MCF 10A (cell line): ENCODE data around the gene PPP1R2. TPM values are rescaled to one million over a fixed set of nuclear protein-coding genes. Genes with fewer than 3 reads are reported as not detected.

Experiments used
- BruUV-seq: library from RNA; stranded (reverse); fragments of 400-500 nt; replicated peaks from 2 replicates; lab custom pipeline; 2021; lab: Mats Ljungman, UMichigan
- CTCF ChIA-PET: fragments of 300-600 bp; sonication (Branson Sonifier 250); formaldehyde crosslinking; extraction: SDS; loops from one replicate; lab custom pipeline; 2021; ENCODE audit warnings: antibody characterized with exemption, inconsistent platforms; lab: Yijun Ruan, JAX
- POLR2A ChIA-PET: fragments of 300-600, 350-650 bp; sonication (Branson Sonifier 250); formaldehyde crosslinking; extraction: SDS; loops from one replicate; lab custom pipeline; 2020; ENCODE audit warnings: antibody characterized with exemption, inconsistent platforms; lab: Yijun Ruan, JAX
- DNase-seq: peaks from one replicate; pipeline ENCODE4 v3.0.0-alpha.2; 2018; ENCODE audit not compliant: unreplicated experiment
- H3K27ac Mint-ChIP-seq: one replicate; pipeline ENCODE4 v1.8.0; 2022; ENCODE audit warnings: mild to moderate bottlenecking, low read depth, mixed read lengths; ENCODE audit not compliant: unreplicated experiment
- H3K27me3 Mint-ChIP-seq: one replicate; pipeline ENCODE4 v1.8.0; 2022; ENCODE audit warnings: mixed read lengths; ENCODE audit not compliant: insufficient read depth, unreplicated experiment
- H3K36me3 Mint-ChIP-seq: one replicate; pipeline ENCODE4 v1.8.0; 2022; ENCODE audit warnings: mild to moderate bottlenecking, moderate library complexity, mixed read lengths; ENCODE audit not compliant: insufficient read depth, unreplicated experiment
- H3K4me1 Mint-ChIP-seq: one replicate; pipeline ENCODE4 v1.8.0; 2022; ENCODE audit warnings: mixed read lengths; ENCODE audit not compliant: insufficient read depth, unreplicated experiment
- H3K4me3 Mint-ChIP-seq: one replicate; pipeline ENCODE4 v1.8.0; 2022; ENCODE audit warnings: mild to moderate bottlenecking, moderate library complexity, mixed read lengths; ENCODE audit not compliant: unreplicated experiment
- H3K9me3 Mint-ChIP-seq: one replicate; pipeline ENCODE4 v1.8.0; 2022; ENCODE audit warnings: mixed read lengths; ENCODE audit not compliant: unreplicated experiment
- CTCF ChIP-seq: fragments of 200-600 bp; IDR thresholded peaks from one replicate; pipeline ENCODE4 v1.8.0; 2022; ENCODE audit warnings: antibody characterized with exemption, mild to moderate bottlenecking; ENCODE audit not compliant: unreplicated experiment
- intact Hi-C: fragments of 100-400 bp; cut with micrococcal nuclease; formaldehyde crosslinking; loops from 2 replicates; pipeline ENCODE4 v1.14.1; 2022
- total RNA-seq: library from RNA; stranded (reverse); gene quantifications from 2 replicates; pipeline ENCODE4 v1.2.3, GENCODE V29; 2022

The PPP1R2 gene
- total RNA-seq, 1 experiment from 2014 or later = 53.0 TPM

GRCh38 chr3:195554458-195554857, 11.3 kb upstream of the PPP1R2 start:
- DNase-seq = no peak
- peaks cover 20% of the 10 kb centered on the region for H3K27me3 Mint-ChIP-seq
- H3K9me3 Mint-ChIP-seq = no peaks in the 10 kb centered on the region
- intact Hi-C loops = no loop called here
- ChIA-PET CTCF (interaction anchor here (0.7 kb wide), 1 partner anchor 12 kb away, joined by 3 read pairs; no protein-coding TSS in a partner anchor), POLR2A (interaction anchor here (1.1 kb wide), 1 partner anchor 12 kb away, joined by 4 read pairs; the partner anchor contains the start of gene PPP1R2)
- no peaks in the 10 kb centered on the region for H3K36me3 Mint-ChIP-seq
- H3K4me1 Mint-ChIP-seq = no peaks in the 10 kb centered on the region
- H3K4me3 Mint-ChIP-seq = no peak overlapping the region
- no peak overlapping the region for H3K27ac Mint-ChIP-seq
- BruUV-seq = no TSS peak
- no peak for TF ChIP-seq CTCF

- TF ChIP-seq CTCF = no peak
- no peaks in the 10 kb centered on the region for H3K9me3 Mint-ChIP-seq
- no peak for DNase-seq
- H3K4me1 Mint-ChIP-seq = peaks cover 1% of the 10 kb centered on the region
- H3K27ac Mint-ChIP-seq = no peak overlapping the region
- BruUV-seq = no TSS peak
- H3K27me3 Mint-ChIP-seq = peaks cover 20% of the 10 kb centered on the region
- ChIA-PET CTCF (interaction anchor here (0.7 kb wide), 1 partner anchor 37 kb away, joined by 3 read pairs; no protein-coding TSS in a partner anchor), POLR2A (interaction anchor here (2.2 kb wide), 1 partner anchor 10 kb away, joined by 9 read pairs; the partner anchor contains the start of gene PPP1R2)
- intact Hi-C loops = no loop called here
- no peak overlapping the region for H3K4me3 Mint-ChIP-seq
- H3K36me3 Mint-ChIP-seq = no peaks in the 10 kb centered on the region
Observed at GRCh38 chr3:195553268-195553667, 10.1 kb upstream of the PPP1R2 start.

GRCh38 chr3:195551381-195551978, 8.4 kb upstream of the PPP1R2 start:
- intact Hi-C loops = no loop called here
- no peak overlapping the region for H3K27ac Mint-ChIP-seq
- ChIA-PET CTCF (interaction anchor here (0.6 kb wide), 1 partner anchor 282 kb away, joined by 3 read pairs; no protein-coding TSS in a partner anchor), POLR2A (interaction anchor here (0.6 to 2.2 kb wide), 2 partner anchors 9 to 866 kb away, joined by 4 to 9 read pairs; partner anchors contain the start of genes FAM43A and PPP1R2)
- no peaks in the 10 kb centered on the region for H3K9me3 Mint-ChIP-seq
- no peak overlapping the region for H3K4me3 Mint-ChIP-seq
- peaks cover 19% of the 10 kb centered on the region for H3K27me3 Mint-ChIP-seq
- peaks cover 8% of the 10 kb centered on the region for H3K36me3 Mint-ChIP-seq
- peaks cover 13% of the 10 kb centered on the region for H3K4me1 Mint-ChIP-seq
- no TSS peak for BruUV-seq
- no peak for TF ChIP-seq CTCF
- no peak for DNase-seq

DNA sequence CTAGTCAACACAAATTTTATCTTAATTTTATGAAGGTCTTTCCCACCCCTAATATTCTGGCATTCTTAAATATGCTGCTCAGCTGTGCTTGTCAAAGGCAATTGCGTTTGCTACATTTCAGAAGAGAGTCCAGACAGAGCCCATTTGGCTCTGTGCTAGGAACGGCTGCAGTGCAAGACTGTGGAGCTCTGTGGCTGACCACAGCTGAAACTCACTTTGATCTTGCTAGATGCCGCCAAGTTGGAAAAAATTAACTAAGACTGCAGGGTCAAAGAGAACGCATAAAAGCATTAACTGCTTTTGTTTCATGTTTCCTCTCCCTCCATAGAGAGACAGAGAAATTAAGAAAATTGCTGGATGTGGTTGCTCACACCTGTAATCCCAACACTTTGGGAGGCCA, 7.6 kb upstream of the PPP1R2 start:
- Mint-ChIP-seq H3K27ac (no peak overlapping the region), H3K27me3 (peaks cover 11% of the 10 kb centered on the region), H3K4me3 (no peak overlapping the region), H3K4me1 (peaks cover 20% of the 10 kb centered on the region), H3K36me3 (peaks cover 15% of the 10 kb centered on the region), H3K9me3 (no peaks in the 10 kb centered on the region)
- no peak for DNase-seq
- no peak for TF ChIP-seq CTCF
- POLR2A ChIA-PET = interaction anchor here (1.0 kb wide), 1 partner anchor 293 kb away, joined by 3 read pairs; no protein-coding TSS in a partner anchor
- CTCF ChIA-PET = interaction anchor here (0.6 to 1.2 kb wide), 2 partner anchors 8 to 290 kb away, joined by 3 to 4 read pairs; no protein-coding TSS in a partner anchor
- no TSS peak for BruUV-seq
- intact Hi-C loops = no loop called here
